ENCODE results near the gene GBP4.

- no peak for TF ChIP-seq CTCF (conservative IDR thresholded peaks at IDR 0.05; ENCODE audit: low read depth in 2 of 2)
- TF ChIP-seq NANOG (IDR thresholded peaks at IDR 0.05; ENCODE audit: borderline replicate concordance) = no peak
- no peak for TF ChIP-seq POLR2AphosphoS5 (IDR thresholded peaks at IDR 0.05; ENCODE audit: low read depth)
- TF ChIP-seq EZH2 (IDR thresholded peaks at IDR 0.05; ENCODE audit: low read depth, unreplicated experiment) = no peak
- no peak for TF ChIP-seq ETS1 (IDR thresholded peaks at IDR 0.05)
- TF ChIP-seq JUNB (IDR thresholded peaks at IDR 0.05; ENCODE audit: unreplicated experiment) = no peak
- TF ChIP-seq REST (IDR thresholded peaks at IDR 0.05; ENCODE audit: unreplicated experiment) = no peak
- no peak for TF ChIP-seq CREB1 (CRISPR knock-in tag; IDR thresholded peaks at IDR 0.05; ENCODE audit: low read depth)
- TF ChIP-seq EZH2phosphoT487 (IDR thresholded peaks at IDR 0.05; ENCODE audit: unreplicated experiment) = no peak
- TF ChIP-seq ZNF462 (CRISPR knock-in tag; IDR thresholded peaks at IDR 0.05) = no peak
These were observed 3.3 kb downstream of the GBP4 start for GRCh38 chr1:89195476-89195875.
